ENCODE results near the gene RPTOR.

RPTOR gene

DNA sequence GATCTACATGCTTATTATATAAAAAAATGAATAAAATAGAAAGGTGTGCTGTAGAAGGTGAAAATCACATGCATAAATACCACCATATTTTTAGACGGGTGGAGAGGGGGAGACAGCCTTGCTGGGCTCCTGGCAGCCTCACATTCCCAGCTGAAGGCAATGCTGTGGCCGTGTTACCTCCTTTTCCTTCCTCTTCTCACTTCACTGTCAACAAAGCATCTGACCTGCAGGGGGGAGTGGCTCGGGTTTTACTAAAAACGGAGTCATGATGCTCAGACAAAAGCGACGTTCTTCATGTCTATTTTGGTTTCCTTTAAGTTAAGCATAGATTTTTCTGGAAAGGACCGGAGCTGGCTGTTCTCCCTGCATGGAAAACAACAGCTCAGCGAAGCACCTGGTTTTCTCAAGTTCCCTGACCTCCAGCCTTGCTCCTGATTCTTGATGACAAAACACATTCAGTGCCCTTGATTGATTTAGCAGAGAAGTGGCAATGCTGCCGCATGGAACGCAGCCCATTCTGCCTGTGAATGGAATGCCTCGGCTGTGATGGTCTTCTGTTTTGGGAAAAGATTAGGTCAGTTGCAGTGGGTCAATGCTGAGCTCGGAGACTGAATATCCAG lies 5.5 kb upstream of the RPTOR start:
- H3K9me3 ChIP-seq (ENCODE audit: insufficient read depth, low read length, severe bottlenecking), result no peaks in the 10 kb centered on the region
- H3K4me2 ChIP-seq (ENCODE audit: insufficient read depth, low read length), result no peak overlapping the region
- no peak overlapping the region for H3K4me3 ChIP-seq (ENCODE audit: low read depth in 1 of 2, low read length in 2 of 2)
- peaks cover 3% of the 10 kb centered on the region; the same call in 1 of the 2 replicates for H3K4me1 ChIP-seq (ENCODE audit: insufficient read depth, low read length)
- H3K27ac ChIP-seq (ENCODE audit: low read length), result no peak overlapping the region
- H3K27me3 ChIP-seq (ENCODE audit: insufficient read depth, low read length, poor library complexity), result no peaks in the 10 kb centered on the region
- no peak overlapping the region for H3K9ac ChIP-seq (ENCODE audit: low read depth, low read length)
- H3K79me2 ChIP-seq (ENCODE audit: insufficient read depth, low read length), result no peaks in the 10 kb centered on the region
- H2AFZ ChIP-seq (ENCODE audit: low read depth, low read length), result no peak overlapping the region
- TF ChIP-seq CTCF (IDR thresholded peaks at IDR 0.05; ENCODE audit: borderline replicate concordance, extremely low read depth, low read length, poor library complexity, severe bottlenecking) (no peak), EZH2 (IDR thresholded peaks at IDR 0.05; ENCODE audit: borderline replicate concordance, low read depth, low read length, severe bottlenecking) (no peak)
- H4K20me1 ChIP-seq (ENCODE audit: insufficient read depth, low read length), result no peaks in the 10 kb centered on the region
- no peak for ATAC-seq (ENCODE audit: insufficient read depth, low read depth)
- no peaks in the 10 kb centered on the region for H3K36me3 ChIP-seq (ENCODE audit: insufficient read depth, low read length)
- no peak for DNase-seq

DNA sequence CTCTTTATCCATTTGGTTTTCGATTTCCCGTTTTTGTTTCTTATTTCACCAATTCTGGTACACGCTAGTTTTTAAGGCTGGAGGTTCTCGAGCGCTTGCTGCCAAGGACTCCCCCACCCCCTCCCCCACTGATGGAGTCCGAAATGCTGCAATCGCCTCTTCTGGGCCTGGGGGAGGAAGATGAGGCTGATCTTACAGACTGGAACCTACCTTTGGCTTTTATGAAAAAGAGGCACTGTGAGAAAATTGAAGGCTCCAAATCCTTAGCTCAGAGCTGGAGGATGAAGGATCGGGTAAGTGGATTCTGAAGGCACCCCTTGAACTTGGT lies 825 bp downstream of the RPTOR start:
- H3K9ac ChIP-seq (ENCODE audit: low read depth, low read length), result peak overlapping the region; percentile 80
- DNase-seq, result no peak

GRCh38 chr17:80546267-80546666 lies 1.6 kb downstream of the RPTOR start:
- Histone ChIP-seq H3K79me2 (ENCODE audit: insufficient read depth, low read length) (peaks cover 65% of the 10 kb centered on the region), H3K4me2 (ENCODE audit: insufficient read depth, low read length) (peak overlapping the region; percentile 80), H3K27me3 (ENCODE audit: insufficient read depth, low read length, poor library complexity) (no peaks in the 10 kb centered on the region), H3K4me3 (ENCODE audit: low read depth in 1 of 2, low read length in 2 of 2) (peak overlapping the region; percentile 72 to 77; a peak in 3 of 4 replicates), H2AFZ (ENCODE audit: low read depth, low read length) (no peak overlapping the region), H3K36me3 (ENCODE audit: insufficient read depth, low read length) (peaks cover 12% of the 10 kb centered on the region; the same call in 1 of the 2 replicates), H3K9ac (ENCODE audit: low read depth, low read length) (peak overlapping the region; percentile 80; the same call in 1 of the 2 replicates), H3K9me3 (ENCODE audit: insufficient read depth, low read length, severe bottlenecking) (no peaks in the 10 kb centered on the region), H3K27ac (ENCODE audit: low read length) (no peak overlapping the region), H3K4me1 (ENCODE audit: insufficient read depth, low read length) (peaks cover 40% of the 10 kb centered on the region), H4K20me1 (ENCODE audit: insufficient read depth, low read length) (peaks cover 27% of the 10 kb centered on the region; the same call in 1 of the 2 replicates)
- TF ChIP-seq CTCF (IDR thresholded peaks at IDR 0.05; ENCODE audit: borderline replicate concordance, extremely low read depth, low read length, poor library complexity, severe bottlenecking) (no peak), EZH2 (IDR thresholded peaks at IDR 0.05; ENCODE audit: borderline replicate concordance, low read depth, low read length, severe bottlenecking) (no peak)
- no peak for ATAC-seq (ENCODE audit: insufficient read depth, low read depth)
- DNase-seq, result no peak

More for the DNA sequence above, 825 bp downstream of the RPTOR start:
- H4K20me1 ChIP-seq (ENCODE audit: insufficient read depth, low read length), result peaks cover 21% of the 10 kb centered on the region; the same call in 1 of the 2 replicates
- peaks cover 12% of the 10 kb centered on the region; the same call in 1 of the 2 replicates for H3K36me3 ChIP-seq (ENCODE audit: insufficient read depth, low read length)
- peak overlapping the region; percentile 80 for H3K4me2 ChIP-seq (ENCODE audit: insufficient read depth, low read length)
- ATAC-seq (ENCODE audit: insufficient read depth, low read depth), result no peak
- H3K79me2 ChIP-seq (ENCODE audit: insufficient read depth, low read length), result peaks cover 58% of the 10 kb centered on the region
- H3K4me3 ChIP-seq (ENCODE audit: low read depth in 1 of 2, low read length in 2 of 2), result peak overlapping the region; percentile 72 to 77; a peak in 3 of 4 replicates
- peak overlapping the region; percentile 82 for H3K27ac ChIP-seq (ENCODE audit: low read length)
- H3K9me3 ChIP-seq (ENCODE audit: insufficient read depth, low read length, severe bottlenecking), result no peaks in the 10 kb centered on the region
- TF ChIP-seq CTCF (IDR thresholded peaks at IDR 0.05; ENCODE audit: borderline replicate concordance, extremely low read depth, low read length, poor library complexity, severe bottlenecking), result no peak
- TF ChIP-seq EZH2 (IDR thresholded peaks at IDR 0.05; ENCODE audit: borderline replicate concordance, low read depth, low read length, severe bottlenecking), result no peak
- no peaks in the 10 kb centered on the region for H3K27me3 ChIP-seq (ENCODE audit: insufficient read depth, low read length, poor library complexity)
- H3K4me1 ChIP-seq (ENCODE audit: insufficient read depth, low read length), result peaks cover 40% of the 10 kb centered on the region
- peak overlapping the region; percentile 75; the same call in 1 of the 2 replicates for H2AFZ ChIP-seq (ENCODE audit: low read depth, low read length)
